ENCODE measurements around the gene KRIT1.

KRIT1 gene

DNA sequence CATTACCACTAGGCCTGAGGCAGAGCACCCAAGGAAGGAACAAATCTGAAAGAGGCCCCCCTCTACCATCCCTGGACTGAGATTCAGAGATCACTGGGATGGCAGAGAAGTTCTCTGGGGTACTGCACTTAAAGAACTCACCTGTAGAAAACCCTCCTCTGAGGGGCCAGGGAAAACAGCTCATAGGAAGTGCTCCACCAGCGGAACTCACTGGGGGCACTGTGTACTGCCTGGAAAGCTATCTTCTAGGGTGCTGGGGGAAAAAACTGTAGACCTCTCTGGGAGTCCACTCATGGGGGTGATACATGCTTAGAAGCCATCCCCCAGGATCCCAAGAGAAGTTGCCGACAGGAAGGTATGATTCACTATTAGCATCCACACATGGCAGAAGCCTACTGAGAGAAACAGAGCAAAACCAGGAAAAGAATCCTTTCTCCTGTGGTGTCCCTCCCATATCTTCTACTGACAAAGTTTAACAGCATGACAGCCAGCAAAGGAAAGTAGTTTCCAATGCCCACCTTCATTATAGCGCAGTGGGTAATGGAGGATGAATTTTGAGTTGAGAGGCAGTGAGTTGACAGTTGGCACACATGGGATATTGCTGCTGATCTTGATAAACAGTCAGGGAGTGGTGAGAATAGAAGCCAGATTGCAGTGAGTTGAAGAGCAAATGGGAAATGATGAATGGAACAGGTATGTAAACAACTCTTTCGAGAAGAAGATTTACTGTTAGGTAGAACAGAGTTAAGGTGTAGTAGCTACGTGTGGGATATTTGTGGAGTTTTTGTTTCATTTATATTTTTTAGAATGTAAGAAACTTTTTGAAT lies 20.9 kb upstream of the KRIT1 start:
- no peak for TF ChIP-seq CEBPB (IDR thresholded peaks at IDR 0.05)
- TF ChIP-seq, protein P1, sequence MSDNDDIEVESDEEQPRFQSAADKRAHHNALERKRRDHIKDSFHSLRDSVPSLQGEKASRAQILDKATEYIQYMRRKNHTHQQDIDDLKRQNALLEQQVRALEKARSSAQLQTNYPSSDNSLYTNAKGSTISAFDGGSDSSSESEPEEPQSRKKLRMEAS (IDR thresholded peaks at IDR 0.05), result no peak
- TF ChIP-seq TAF1 (IDR thresholded peaks at IDR 0.05; ENCODE audit: low read depth), result no peak

DNA sequence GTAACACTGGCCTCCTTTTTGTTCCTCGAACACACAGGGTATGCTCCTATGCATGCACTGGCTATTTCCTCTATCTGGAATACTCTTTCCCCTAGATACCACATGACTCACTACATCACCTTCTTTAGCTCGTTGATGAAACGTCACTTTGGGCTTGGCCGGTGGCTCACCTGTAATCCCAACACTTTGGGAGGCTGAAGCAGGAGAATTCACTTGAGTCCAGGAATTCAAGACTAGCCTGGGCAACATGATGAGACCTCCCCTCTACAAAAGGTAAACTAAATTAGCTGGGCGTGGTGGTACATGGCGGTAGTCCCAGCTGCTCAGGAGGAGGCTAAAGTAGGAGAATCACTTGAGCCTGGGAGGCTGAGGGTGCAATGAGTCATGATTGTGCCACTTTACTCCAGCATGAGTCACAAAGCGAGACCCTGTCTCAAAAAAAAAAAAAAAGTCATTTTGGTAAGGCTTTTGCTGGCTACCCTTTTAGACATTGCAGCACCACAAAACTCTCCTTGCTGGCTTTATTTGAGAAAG lies 14.6 kb upstream of the KRIT1 start:
- TF ChIP-seq, protein P1 (IDR thresholded peaks at IDR 0.05), result no peak
- TF ChIP-seq EGR1 (IDR thresholded peaks at IDR 0.05), result no peak
- TF ChIP-seq, protein P2, sequence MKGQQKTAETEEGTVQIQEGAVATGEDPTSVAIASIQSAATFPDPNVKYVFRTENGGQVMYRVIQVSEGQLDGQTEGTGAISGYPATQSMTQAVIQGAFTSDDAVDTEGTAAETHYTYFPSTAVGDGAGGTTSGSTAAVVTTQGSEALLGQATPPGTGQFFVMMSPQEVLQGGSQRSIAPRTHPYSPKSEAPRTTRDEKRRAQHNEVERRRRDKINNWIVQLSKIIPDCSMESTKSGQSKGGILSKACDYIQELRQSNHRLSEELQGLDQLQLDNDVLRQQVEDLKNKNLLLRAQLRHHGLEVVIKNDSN (IDR thresholded peaks at IDR 0.05), result no peak
- no peak for TF ChIP-seq ZBTB7A (IDR thresholded peaks at IDR 0.05; ENCODE audit: low read depth)
- TF ChIP-seq EP300 (IDR thresholded peaks at IDR 0.05; ENCODE audit: borderline replicate concordance), result no peak
- no peak for TF ChIP-seq CEBPB (IDR thresholded peaks at IDR 0.05)
- TF ChIP-seq CREB1 (IDR thresholded peaks at IDR 0.05; ENCODE audit: low read depth), result no peak
- no peak for TF ChIP-seq TCF12 (IDR thresholded peaks at IDR 0.05; ENCODE audit: low read depth)
- no peak for TF ChIP-seq RAD21 (IDR thresholded peaks at IDR 0.05; ENCODE audit: low read depth)
- TF ChIP-seq TAF1 (IDR thresholded peaks at IDR 0.05; ENCODE audit: low read depth), result no peak
- TF ChIP-seq TEAD4 (IDR thresholded peaks at IDR 0.05), result no peak
- TF ChIP-seq FOXM1 (IDR thresholded peaks at IDR 0.05; ENCODE audit: borderline replicate concordance, low read depth), result no peak
- TF ChIP-seq, protein P3, sequence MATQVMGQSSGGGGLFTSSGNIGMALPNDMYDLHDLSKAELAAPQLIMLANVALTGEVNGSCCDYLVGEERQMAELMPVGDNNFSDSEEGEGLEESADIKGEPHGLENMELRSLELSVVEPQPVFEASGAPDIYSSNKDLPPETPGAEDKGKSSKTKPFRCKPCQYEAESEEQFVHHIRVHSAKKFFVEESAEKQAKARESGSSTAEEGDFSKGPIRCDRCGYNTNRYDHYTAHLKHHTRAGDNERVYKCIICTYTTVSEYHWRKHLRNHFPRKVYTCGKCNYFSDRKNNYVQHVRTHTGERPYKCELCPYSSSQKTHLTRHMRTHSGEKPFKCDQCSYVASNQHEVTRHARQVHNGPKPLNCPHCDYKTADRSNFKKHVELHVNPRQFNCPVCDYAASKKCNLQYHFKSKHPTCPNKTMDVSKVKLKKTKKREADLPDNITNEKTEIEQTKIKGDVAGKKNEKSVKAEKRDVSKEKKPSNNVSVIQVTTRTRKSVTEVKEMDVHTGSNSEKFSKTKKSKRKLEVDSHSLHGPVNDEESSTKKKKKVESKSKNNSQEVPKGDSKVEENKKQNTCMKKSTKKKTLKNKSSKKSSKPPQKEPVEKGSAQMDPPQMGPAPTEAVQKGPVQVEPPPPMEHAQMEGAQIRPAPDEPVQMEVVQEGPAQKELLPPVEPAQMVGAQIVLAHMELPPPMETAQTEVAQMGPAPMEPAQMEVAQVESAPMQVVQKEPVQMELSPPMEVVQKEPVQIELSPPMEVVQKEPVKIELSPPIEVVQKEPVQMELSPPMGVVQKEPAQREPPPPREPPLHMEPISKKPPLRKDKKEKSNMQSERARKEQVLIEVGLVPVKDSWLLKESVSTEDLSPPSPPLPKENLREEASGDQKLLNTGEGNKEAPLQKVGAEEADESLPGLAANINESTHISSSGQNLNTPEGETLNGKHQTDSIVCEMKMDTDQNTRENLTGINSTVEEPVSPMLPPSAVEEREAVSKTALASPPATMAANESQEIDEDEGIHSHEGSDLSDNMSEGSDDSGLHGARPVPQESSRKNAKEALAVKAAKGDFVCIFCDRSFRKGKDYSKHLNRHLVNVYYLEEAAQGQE (IDR thresholded peaks at IDR 0.05; ENCODE audit: low read depth), result no peak
- TF ChIP-seq NFIC (IDR thresholded peaks at IDR 0.05), result no peak
- TF ChIP-seq YY1 (IDR thresholded peaks at IDR 0.05; ENCODE audit: low read depth), result no peak

DNA sequence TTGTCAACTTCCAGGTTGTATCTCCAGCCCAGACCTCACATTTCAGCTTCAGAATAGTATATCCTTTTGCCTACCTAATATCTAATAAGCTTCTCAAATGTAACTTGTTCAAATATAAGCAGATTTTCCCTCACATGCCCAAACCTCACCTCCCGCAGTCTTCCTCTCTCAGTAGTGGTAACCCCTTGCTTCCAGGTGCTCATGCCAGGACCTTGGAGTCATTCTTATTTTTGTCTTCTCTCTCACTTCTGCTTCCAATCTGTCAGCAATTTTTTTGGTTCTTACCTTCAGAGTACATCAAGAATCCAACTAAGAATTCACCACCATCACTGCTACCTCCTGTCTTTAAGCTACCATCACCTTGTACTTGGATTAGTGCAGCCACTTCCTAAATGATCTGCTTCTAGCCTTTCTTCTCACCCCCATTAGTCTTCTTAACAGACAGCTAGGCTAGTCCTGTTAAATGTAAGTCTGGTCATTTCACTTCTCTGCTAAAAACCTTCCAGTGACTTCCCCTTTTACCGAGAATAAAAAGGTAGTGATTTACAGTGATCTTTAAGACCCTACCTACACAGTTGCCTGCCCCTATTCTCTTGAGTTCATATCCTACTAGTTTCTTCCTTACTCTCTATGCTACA lies 14.0 kb upstream of the KRIT1 start:
- TF ChIP-seq TCF12 (IDR thresholded peaks at IDR 0.05; ENCODE audit: low read depth) (no peak), ZBTB7A (IDR thresholded peaks at IDR 0.05; ENCODE audit: low read depth) (no peak), FOXM1 (IDR thresholded peaks at IDR 0.05; ENCODE audit: borderline replicate concordance, low read depth) (no peak), CREB1 (IDR thresholded peaks at IDR 0.05; ENCODE audit: low read depth) (no peak), NFIC (IDR thresholded peaks at IDR 0.05) (no peak), EGR1 (IDR thresholded peaks at IDR 0.05) (no peak), EP300 (IDR thresholded peaks at IDR 0.05; ENCODE audit: borderline replicate concordance) (no peak), CEBPB (IDR thresholded peaks at IDR 0.05) (no peak), TEAD4 (IDR thresholded peaks at IDR 0.05) (no peak), RAD21 (IDR thresholded peaks at IDR 0.05; ENCODE audit: low read depth) (no peak), YY1 (IDR thresholded peaks at IDR 0.05; ENCODE audit: low read depth) (no peak), TAF1 (IDR thresholded peaks at IDR 0.05; ENCODE audit: low read depth) (no peak)
- TF ChIP-seq, protein P1 (IDR thresholded peaks at IDR 0.05), result no peak
- TF ChIP-seq, protein P3 (IDR thresholded peaks at IDR 0.05; ENCODE audit: low read depth), result no peak
- TF ChIP-seq, protein P2 (IDR thresholded peaks at IDR 0.05), result no peak

DNA sequence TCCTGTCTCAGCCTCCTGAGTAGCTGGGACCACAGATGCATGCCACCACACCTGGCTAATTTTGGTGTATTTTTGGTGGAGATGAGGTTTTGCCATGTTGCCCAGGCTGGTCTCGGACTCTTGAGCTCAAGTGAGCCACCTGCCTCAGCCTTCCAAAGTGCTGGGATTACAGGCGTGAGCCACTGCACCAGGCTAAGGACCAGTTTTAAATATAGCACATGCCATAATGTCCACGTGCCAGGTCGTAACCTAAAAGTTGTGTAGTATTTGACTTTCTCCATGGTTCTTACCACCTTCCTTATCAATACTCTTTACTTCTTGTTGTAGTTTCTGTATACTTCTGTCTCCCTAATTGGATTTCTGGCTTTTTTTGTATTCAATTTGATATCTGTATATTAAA lies 13.3 kb upstream of the KRIT1 start:
- TF ChIP-seq TAF1 (IDR thresholded peaks at IDR 0.05; ENCODE audit: low read depth) (no peak), CREB1 (IDR thresholded peaks at IDR 0.05; ENCODE audit: low read depth) (no peak), EP300 (IDR thresholded peaks at IDR 0.05; ENCODE audit: borderline replicate concordance) (no peak), TEAD4 (IDR thresholded peaks at IDR 0.05) (no peak), TCF12 (IDR thresholded peaks at IDR 0.05; ENCODE audit: low read depth) (no peak), RAD21 (IDR thresholded peaks at IDR 0.05; ENCODE audit: low read depth) (no peak), YY1 (IDR thresholded peaks at IDR 0.05; ENCODE audit: low read depth) (no peak), CEBPB (IDR thresholded peaks at IDR 0.05) (no peak), FOXM1 (IDR thresholded peaks at IDR 0.05; ENCODE audit: borderline replicate concordance, low read depth) (no peak)
- TF ChIP-seq, protein P1 (IDR thresholded peaks at IDR 0.05), result no peak
- TF ChIP-seq, protein P3 (IDR thresholded peaks at IDR 0.05; ENCODE audit: low read depth), result no peak
